Hindlimb muscle (tissue), 1 donor: ENCODE data around the gene ROCK2. TPM values are rescaled to one million over a fixed set of nuclear protein-coding genes. Genes with fewer than 3 reads are reported as not detected.
A peak's percentile ranks its signal among the peaks of the same experiment; 100 is the strongest.

ENCODE experiments used
- DNase-seq: peaks from one replicate; pipeline ENCODE4 v3.0.0-alpha.2; 2013
- polyA plus RNA-seq: library from polyadenylated mRNA; unstranded; fragments of 120-200 nt; gene quantifications from one replicate; pipeline ENCODE4 v1.2.1, GENCODE V29; 2013; ENCODE audit not compliant: insufficient read length

Gene ROCK2
- polyA plus RNA-seq, 1 donor: 39.7 TPM

DNA sequence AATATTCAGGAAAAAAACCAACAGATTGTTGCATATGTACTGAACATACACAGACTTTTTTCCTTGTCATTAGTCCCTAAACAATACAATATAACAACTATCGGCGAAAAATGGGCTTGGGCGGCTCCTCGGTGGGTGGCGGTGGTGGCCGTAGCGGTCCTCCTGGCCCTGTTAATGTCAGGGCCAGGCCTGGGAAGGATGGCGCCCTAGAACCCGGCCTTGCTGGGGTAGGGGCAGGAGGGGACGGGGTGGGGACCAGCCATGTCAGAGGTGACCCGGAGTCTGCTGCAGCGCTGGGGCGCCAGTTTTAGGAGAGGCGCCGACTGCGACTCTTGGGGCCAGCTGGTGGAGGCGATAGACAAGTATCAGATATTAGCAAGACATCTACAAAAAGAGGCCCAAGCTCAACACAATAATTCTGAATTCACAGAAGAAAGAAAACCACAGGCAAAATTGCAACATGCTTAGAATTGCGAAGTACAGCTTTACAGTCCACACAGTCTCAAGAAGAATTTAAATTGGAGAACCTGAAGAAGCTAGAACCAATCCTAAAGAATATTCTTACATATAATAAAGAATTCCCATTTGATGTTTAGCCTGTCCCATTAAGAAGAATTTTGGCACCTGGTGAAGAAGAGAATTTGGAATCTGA is 36.5 kb downstream of the ROCK2 start:
- DNase-seq: no peak

DNA sequence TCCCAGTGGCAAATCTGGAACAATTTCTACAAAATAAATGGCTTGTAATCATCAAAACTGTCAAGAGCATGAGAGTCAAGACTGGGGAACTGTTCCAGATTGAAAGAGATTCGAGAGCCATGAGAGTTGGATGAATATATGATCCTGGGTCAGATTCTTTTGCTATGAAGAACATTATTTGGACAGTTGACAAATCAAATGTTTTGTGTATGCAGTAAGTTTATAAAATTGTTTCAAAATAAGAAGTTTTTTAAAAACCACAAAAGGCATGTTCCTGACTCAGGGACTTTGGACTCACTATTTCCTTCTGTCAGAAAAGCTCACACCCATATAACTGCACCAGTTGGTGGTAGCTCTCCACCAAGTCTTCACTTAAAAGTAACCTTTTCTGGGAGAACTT is 38.5 kb downstream of the ROCK2 start:
- DNase-seq: peak; percentile 20

DNA sequence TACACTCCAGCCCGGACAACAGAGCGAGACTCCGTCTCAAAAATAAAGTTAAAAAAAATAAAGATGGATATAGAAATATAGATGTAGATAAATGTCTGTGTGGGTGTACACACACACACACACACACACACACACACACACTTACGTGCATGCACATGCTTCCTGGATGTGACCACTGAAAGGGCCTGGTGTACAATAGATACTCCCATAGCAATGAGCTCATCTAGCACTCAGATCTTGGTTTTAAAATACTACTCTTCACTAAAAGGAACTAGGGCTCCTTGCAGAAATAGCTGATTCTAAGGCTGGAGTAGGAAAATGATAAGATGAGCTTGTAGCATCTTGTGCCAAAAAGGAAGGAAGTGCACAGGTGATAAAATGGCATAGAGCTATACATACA is 39.1 kb downstream of the ROCK2 start:
- no peak for DNase-seq

DNA sequence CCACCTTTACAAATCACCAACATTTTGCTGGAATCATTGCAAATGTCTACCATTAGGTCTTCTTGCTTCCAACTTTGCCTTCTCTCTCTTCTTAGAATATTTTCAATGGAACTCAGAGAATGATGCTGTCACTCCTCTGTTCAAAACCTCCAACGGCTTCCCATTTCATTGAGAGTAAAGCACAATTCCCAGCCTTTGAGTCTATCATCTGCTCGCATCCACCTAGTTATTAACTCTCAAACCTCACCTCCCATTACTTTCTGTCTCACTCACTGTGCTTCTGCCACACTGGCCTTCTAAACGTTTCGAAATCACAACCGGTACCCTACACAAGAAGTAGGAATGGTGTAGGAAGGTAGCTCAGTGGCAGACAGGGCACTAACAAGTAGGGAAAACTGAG is 40.0 kb downstream of the ROCK2 start:
- no peak for DNase-seq

DNA sequence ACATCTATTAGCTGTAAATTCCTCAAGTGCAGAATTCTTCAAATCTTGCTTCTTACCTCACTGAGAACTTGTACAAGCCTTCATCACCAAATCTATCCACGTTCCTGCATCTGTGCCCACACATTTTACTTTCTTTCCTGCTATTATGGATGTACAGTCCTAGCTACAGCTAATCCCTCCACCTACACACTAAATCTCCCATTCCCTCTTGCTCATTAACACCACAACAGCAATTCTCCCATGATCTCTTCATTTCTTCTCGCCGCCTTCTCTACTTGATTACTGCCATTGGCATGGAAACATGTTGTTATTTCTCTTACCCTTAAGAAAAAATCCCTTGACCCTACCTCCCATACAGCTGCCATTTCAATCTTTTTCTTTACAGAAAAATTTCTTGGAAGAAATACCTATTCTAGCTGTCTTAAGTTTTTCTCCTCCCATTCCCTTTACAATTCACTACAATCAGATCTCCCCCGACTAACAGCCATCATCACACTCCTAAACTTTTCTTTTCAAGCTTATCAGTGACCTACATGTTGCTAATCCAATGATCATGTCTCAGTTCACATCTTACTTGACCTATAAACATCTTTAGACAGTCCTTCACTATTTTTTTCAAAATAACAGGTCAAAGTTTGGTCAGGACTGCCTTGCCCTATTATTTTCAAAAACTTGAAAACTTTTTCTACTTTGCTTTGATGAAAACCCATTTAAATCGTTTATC is 41.0 kb downstream of the ROCK2 start:
- no peak for DNase-seq

DNA sequence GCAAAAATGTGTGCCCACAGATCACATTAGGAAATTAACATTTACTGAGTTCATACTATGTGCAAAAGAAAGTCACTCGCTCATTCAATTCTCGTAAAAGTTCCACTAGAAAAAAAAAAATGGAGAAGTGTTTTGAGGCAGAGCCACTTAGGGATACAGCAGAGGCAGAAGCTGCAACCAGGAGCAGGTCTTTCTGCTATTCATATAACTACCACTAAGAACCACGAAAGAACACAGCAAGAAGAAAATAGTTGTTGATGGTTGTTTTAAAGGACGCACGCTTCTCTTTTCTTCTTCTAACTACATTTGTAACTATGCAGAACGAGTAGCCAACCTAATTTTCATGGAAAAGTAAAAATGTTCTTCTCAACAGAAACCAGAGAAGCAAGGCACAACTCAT is 45.0 kb downstream of the ROCK2 start:
- no peak for DNase-seq

DNA sequence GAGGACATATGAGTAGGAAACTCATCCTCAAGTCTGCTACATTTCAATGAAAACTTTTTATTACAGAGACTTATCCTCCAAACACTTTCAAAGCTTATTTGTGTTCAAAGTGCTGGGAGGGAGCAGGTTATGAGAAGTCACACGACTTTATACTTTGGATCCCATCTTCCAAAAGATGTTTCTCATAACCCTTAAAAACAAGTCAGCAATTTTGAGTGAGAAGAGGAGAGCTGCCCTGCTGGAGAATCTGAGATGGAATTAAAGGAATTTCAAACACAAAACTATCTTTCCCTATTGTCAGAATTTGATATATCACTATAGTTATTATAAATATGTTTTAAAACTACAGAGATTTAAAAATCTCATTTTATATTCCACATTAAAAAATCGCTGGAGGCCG is 45.8 kb downstream of the ROCK2 start:
- DNase-seq: no peak

DNA sequence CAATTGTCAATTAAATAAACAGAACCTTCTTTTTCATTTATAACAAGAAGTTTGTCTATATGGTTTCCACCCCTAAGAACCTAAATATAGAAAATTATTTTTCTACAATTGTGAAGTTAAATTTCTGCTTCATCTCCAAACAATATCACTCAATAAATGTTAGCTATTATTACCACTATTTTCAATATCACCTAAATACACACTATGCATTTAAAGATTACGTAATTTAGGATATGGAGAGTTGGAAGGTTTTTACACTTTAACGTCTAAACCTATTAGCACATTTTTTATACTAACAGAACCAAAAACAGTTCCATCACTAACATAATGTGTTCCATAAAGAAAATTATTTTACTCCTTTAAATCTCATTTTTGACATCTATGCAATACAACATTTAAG is 48.0 kb downstream of the ROCK2 start:
- DNase-seq: no peak

DNA sequence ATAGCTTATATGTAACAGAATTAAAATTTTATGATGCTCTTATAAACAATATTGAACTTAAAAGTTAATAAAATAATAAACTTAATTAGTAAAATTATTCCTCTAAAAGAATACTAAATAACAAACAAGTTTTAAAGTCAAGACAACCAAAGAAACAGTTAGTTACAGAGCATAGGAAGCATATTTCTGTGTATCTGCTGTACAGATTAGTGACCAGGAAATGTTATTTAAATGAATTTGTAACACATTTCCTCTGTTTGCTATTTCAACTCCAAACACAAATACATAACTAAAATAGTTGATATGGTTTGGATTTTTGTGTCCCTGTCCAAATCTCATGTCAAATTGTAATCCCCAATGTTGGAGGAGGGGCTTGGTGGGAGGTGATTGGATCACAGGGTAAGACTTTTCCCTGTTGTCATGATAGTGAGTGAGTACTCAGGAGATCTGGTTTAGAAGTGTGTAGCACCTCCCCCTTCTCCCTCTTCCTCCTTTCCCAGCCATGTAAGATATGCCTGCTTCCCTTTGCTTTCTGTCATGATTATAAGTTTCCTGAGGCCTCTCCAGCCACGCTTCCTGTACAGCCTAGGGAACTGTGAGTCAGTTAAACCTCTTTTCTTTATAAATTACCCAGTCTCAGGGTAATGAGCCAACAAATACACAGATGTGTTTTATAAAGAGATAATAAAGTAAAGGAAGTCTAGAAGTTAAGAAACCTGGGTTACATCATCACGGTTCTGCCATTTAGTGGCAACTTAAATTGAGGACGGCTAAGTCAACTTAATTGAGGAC is 51.8 kb downstream of the ROCK2 start:
- DNase-seq: no peak

DNA sequence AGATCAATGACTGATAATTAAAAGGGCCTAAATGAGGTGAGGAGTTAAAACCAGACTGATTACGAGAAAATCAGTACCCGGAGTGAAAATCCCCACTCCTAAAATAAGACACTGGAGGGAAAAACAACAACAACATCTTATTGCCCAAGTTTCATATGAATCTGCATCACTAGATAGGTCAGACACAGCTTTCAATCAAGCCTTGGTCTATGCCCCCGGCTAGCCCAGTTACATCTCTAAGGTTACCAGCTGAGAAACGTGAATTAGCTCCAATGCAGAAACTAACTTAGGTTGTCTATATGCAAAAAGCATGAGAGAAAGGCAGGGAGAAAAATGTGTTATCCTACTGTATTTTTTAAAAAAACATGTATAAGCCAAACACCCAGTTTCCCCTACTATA is 53.7 kb downstream of the ROCK2 start:
- DNase-seq: no peak

DNA sequence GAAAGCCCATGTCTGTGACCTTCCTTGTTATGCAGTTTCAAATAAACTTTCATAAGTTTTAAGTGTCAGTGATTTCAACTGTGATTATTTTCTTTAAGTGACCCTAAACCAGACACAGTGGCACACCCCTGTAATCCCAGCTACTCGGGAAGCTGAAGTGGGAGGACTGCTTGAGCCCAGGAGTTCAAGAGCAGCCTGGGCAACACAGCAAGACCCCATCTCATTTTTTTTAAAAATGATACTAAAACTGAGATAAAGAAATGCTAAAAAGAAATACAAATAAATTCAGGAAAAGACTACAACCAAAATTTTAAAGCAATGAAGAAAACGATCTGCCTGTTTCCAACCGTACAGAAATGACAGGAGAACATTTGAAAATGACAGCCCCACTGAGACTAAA is 54.2 kb downstream of the ROCK2 start:
- DNase-seq: no peak

DNA sequence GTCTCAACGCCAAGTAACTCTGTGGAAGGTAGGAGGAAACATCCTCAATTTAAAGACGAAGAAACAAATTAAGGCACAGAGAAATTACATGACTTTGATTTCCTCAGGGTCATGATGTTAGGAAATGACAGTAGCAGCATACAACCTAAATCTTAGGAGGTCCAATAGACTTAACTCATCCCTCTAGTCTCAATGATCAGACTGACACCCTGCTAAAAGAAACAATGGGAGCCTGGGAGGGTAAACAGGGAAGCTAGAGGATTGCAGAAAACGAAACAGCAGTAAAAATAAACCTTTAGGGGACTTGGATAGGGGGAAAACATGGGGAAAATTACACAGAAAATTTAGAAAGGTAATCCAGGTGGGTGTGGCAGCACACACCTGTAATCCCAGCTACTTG is 56.0 kb downstream of the ROCK2 start:
- DNase-seq: no peak

DNA sequence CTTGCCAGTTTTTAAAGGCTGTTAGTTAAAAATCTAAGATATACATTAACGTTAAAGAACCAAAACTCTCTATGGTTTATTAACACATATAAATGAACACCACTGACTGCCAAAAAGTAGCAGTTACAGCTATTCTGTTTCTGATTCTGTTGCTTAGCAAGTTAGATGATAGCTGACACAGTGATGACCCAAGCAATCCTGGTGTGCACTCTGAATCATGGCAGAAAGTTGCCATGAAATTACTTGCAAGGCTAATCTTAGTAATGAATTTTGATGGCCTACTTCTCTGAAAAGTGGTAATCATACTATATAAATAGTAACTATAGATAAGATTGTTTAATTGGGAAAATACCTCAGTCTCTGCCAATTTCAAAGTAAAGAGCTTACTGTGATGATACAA is 57.7 kb downstream of the ROCK2 start:
- no peak for DNase-seq

DNA sequence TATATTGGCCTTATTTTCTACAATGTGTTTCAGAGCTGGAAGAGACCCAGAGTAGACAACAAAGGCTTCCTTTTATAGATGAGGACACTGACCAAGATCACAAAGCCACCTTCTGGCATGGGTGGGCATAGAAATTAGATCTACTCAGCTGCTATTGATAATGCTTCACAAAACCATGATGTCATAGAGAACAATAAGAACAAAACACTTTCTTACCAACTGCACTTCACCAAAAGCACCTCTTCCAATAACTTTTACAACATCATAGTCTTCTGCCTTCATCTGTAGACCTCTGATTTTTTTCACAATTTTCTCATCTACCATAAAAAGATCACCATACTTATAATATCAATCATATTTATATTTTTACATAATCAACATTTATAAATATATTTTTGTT is 58.1 kb downstream of the ROCK2 start:
- no peak for DNase-seq

DNA sequence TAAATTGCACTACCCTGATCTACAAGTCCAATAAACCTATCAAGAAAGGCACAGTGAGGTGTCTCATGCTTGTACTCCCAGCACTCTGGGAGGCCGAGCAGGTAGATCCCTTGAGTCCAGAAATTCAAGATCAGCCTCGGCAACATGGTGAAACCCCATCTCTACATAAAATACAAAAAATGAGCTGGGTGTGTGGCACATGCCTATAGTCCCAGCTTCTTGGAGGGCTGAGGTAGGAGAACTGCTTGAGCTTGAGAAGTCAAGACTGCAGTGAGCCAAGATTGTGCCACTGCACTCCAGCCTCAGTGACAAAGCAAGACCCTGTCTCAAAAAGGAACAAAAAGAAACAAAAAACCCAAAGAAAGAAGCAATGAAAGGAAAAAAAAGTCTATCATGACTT is 58.9 kb downstream of the ROCK2 start:
- no peak for DNase-seq

DNA sequence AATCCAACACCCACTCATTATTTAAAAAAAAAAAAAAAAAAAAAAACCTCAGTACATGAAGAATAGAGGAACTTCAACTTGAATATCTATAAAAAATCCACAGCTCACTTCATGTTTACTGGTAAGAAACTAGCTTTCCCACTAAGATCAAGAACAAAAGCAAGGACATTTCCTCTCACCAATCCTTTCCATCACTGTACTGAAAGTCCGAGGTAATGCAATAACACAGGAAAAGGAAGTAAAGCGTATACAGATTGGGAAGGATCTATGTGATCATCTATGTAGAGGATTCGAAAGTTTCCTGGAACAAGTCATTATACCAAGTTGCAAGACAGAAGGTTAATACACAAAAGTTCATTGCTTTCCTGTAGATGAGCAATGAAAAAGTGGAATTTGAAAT is 63.2 kb downstream of the ROCK2 start:
- no peak for DNase-seq

DNA sequence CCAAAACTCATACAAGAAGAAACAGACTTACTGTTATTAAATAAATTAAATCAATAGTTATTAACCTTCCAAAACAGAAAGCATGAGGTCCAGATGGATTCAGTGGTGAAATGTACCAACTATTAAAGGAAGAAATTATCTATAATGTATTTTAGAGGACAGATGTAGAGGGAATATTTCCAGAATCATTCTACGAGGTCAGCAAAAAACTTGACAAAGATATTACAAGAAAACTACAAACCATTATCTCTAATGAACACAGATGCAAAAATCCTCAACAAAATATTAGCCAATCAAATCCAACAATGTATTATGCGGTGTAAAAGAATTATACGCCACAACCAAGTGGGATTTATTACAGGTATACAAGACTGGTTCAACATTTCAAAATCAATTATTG is 63.7 kb downstream of the ROCK2 start:
- DNase-seq: no peak

DNA sequence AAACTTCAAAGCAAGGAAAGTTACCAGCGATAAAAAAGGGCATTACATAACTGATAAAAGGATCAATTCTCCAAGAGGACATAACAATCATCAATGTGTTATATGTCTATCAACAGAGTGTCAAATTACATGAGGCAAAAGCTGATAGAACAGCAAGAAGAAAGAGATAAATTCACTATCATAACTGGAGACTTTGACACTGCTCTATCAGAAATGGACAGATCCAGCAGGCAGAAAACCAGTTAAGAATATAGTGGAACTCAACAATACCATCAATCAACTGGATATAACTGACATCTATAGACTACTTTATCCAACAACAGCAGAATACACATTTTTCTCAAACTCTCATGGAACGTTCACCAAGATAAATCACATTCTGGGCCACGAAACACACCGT is 65.0 kb downstream of the ROCK2 start:
- no peak for DNase-seq

DNA sequence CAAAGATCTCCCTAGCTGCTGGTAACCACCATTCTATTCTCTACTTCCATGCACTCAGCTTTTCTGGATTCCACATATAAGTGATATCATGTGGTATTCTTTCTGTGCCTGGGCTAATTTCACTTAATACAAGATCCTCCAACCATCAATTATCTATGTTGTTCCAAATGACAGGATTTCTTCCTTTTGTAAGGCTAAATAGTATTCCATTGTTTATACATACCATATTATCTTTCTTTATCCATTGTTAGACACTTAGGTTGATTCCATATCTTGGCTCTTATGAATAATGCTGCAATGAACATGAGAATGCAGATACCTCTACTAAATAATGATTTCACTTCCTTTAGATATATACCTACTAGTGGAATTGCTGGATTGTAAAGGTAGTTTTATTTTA is 66.2 kb downstream of the ROCK2 start:
- DNase-seq: no peak

DNA sequence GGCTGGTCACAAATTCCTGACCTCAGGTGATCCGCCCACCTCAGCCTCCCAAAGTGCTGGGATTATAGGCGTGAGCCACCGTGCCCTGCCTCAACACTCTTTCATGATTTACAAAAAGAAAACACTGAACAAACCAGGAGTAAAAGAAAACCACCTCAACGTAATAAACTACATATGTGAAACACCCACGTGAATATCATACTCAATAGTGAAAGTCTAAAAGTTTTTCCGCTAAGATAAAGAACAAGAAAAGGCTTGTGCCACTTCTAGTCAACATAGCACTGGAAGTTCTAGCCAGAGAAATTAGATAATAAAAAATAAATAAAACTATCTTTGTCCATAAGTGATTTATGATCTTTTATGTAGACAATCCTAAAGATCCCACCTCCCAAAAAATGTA is 68.5 kb downstream of the ROCK2 start:
- DNase-seq: no peak

DNA sequence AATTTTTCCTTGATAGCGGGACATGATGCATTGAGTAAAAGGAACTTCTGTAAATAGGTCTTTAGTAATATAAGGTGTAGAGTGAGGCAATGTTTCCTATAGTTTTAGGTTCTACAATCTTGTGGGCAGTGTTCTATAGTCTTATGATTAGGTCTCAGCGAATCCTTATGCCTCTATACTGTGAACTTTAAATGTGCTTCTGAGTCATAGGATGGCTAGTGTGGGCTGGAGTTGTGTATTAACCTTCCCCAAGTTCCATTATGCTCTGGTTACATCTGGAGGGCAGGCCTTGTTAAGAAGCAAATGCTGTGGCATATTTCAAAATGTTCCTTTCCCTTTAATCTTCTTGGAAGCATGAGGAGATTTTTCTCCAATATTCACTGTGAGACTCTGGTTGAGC is 73.5 kb downstream of the ROCK2 start:
- DNase-seq: no peak

DNA sequence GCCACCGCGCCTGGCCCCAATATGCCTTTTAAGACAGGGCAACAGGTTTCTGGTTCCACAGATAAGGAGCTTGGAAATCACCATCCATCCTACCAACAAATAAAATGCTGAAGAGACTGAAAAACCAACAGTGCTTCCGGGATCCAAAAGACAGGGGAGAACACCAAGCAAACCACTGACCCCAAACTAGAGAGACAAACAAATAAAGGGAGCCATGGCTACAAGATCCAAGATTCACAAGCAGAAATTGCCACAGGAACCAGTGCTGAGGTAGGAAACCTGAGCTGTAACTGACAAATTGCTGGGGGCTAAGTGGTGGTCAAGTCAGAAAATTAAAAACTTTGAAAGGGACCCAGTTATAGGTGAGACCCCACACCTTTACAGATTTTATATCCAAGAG is 76.5 kb downstream of the ROCK2 start:
- no peak for DNase-seq

DNA sequence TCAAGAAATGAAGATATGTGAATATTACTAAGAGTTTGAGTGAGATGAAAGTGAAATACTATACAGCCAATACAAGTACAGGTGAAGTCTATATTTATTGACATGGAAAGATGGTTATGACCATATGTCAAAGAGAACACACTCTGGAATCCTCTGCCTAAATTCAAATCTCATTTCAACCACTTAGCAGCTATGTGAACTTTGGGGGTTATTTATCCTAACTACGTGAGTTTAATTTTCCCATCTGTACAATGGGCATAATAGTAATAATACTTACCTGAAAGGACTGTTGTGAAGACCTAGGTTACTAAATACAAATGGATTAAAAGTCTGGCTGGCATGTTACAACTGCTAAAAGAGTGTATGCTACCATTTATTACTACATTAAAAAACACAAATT is 79.6 kb downstream of the ROCK2 start:
- no peak for DNase-seq

DNA sequence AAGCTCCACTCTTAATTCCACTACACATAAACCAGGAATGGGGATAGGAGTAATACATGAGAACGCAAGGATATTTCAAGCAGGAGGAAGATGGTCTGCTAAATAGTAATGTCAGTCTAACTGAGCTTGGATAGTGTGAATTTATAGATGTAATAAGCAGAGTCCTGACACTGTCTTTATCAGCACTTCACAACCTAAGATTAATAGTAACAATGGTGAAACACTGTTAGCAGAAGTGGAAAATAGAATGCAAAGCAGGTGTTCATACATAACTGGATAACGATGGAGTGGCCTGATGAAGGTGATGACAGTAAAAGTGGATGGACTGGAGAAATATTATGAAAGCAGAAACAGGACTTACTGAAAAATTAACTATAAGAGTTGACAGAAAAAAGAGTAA is 80.4 kb downstream of the ROCK2 start:
- no peak for DNase-seq
